ENCODE measurements around the gene CLIC1.

The CLIC1 gene

GRCh38 chr6:31727034-31727716 is 9.2 kb downstream of the CLIC1 start:
- H3K4me2 ChIP-seq (ENCODE audit: low read depth, low read length, poor library complexity, severe bottlenecking): no peak overlapping the region
- H3K4me3 ChIP-seq (ENCODE audit: low read length, poor library complexity, severe bottlenecking): no peak overlapping the region
- peaks cover 48% of the 10 kb centered on the region for H3K79me2 ChIP-seq (ENCODE audit: insufficient read depth, low read length)
- peaks cover 14% of the 10 kb centered on the region; the same call in 1 of the 2 replicates for H3F3A ChIP-seq (ENCODE audit: low read depth)
- H2AFZ ChIP-seq (ENCODE audit: low read length): no peak overlapping the region
- H3K4me1 ChIP-seq (ENCODE audit: insufficient read depth, low read length, poor library complexity, severe bottlenecking): peaks cover 47% of the 10 kb centered on the region
- no peaks in the 10 kb centered on the region for H3K9me3 ChIP-seq (ENCODE audit: insufficient read depth, low read depth, low read length)
- peaks cover 25% of the 10 kb centered on the region for H4K20me1 ChIP-seq (ENCODE audit: insufficient read depth, low read length, poor library complexity, severe bottlenecking)
- peak overlapping the region; percentile 24 for H3K9ac ChIP-seq (ENCODE audit: low read depth, low read length, poor library complexity, severe bottlenecking)
- H3K36me3 ChIP-seq (ENCODE audit: insufficient read depth, low read length): peaks cover 23% of the 10 kb centered on the region
- TF ChIP-seq CTCF (conservative IDR thresholded peaks at IDR 0.05; ENCODE audit: low read length) (no peak), EZH2phosphoT487 (IDR thresholded peaks at IDR 0.05; ENCODE audit: borderline replicate concordance) (no peak)
- H3K27me3 ChIP-seq (ENCODE audit: insufficient read depth, low read length, poor library complexity, severe bottlenecking): no peaks in the 10 kb centered on the region
- no peaks in the 10 kb centered on the region for H3K9me2 ChIP-seq (replicated peaks; ENCODE audit: low read depth, low read length)

- Histone ChIP-seq H3K79me2 (ENCODE audit: insufficient read depth, low read length) (peaks cover 37% of the 10 kb centered on the region), H4K20me1 (ENCODE audit: insufficient read depth, low read length, poor library complexity, severe bottlenecking) (peaks cover 16% of the 10 kb centered on the region), H3K4me2 (ENCODE audit: low read depth, low read length, poor library complexity, severe bottlenecking) (peak overlapping the region; percentile 58), H3K9ac (ENCODE audit: low read depth, low read length, poor library complexity, severe bottlenecking) (peak overlapping the region; percentile 63), H3K27me3 (ENCODE audit: insufficient read depth, low read length, poor library complexity, severe bottlenecking) (no peaks in the 10 kb centered on the region), H3K4me1 (ENCODE audit: insufficient read depth, low read length, poor library complexity, severe bottlenecking) (peaks cover 33% of the 10 kb centered on the region), H3F3A (ENCODE audit: low read depth) (peaks cover 7% of the 10 kb centered on the region; the same call in 1 of the 2 replicates), H3K9me2 (replicated peaks; ENCODE audit: low read depth, low read length) (no peaks in the 10 kb centered on the region), H3K9me3 (ENCODE audit: insufficient read depth, low read depth, low read length) (no peaks in the 10 kb centered on the region), H3K4me3 (ENCODE audit: low read length, poor library complexity, severe bottlenecking) (peak overlapping the region; percentile 14), H2AFZ (ENCODE audit: low read length) (no peak overlapping the region), H3K36me3 (ENCODE audit: insufficient read depth, low read length) (peaks cover 11% of the 10 kb centered on the region; the same call in 1 of the 2 replicates)
- TF ChIP-seq EZH2phosphoT487 (IDR thresholded peaks at IDR 0.05; ENCODE audit: borderline replicate concordance) (no peak), CTCF (conservative IDR thresholded peaks at IDR 0.05; ENCODE audit: low read length) (no peak)
Measured at GRCh38 chr6:31725502-31726350, 10.6 kb downstream of the CLIC1 start.

- H3K4me1 ChIP-seq (ENCODE audit: insufficient read depth, low read length, poor library complexity, severe bottlenecking): peaks cover 26% of the 10 kb centered on the region
- H3K4me2 ChIP-seq (ENCODE audit: low read depth, low read length, poor library complexity, severe bottlenecking): no peak overlapping the region
- peaks cover 7% of the 10 kb centered on the region; the same call in 1 of the 2 replicates for H3K36me3 ChIP-seq (ENCODE audit: insufficient read depth, low read length)
- TF ChIP-seq CTCF (conservative IDR thresholded peaks at IDR 0.05; ENCODE audit: low read length): no peak
- TF ChIP-seq EZH2phosphoT487 (IDR thresholded peaks at IDR 0.05; ENCODE audit: borderline replicate concordance): no peak
- peaks cover 4% of the 10 kb centered on the region; the same call in 1 of the 2 replicates for H3F3A ChIP-seq (ENCODE audit: low read depth)
- no peak overlapping the region for H3K4me3 ChIP-seq (ENCODE audit: low read length, poor library complexity, severe bottlenecking)
- H3K9ac ChIP-seq (ENCODE audit: low read depth, low read length, poor library complexity, severe bottlenecking): no peak overlapping the region
- no peaks in the 10 kb centered on the region for H3K27me3 ChIP-seq (ENCODE audit: insufficient read depth, low read length, poor library complexity, severe bottlenecking)
- no peaks in the 10 kb centered on the region for H3K9me2 ChIP-seq (replicated peaks; ENCODE audit: low read depth, low read length)
- no peaks in the 10 kb centered on the region for H3K9me3 ChIP-seq (ENCODE audit: insufficient read depth, low read depth, low read length)
- no peak overlapping the region for H2AFZ ChIP-seq (ENCODE audit: low read length)
- peaks cover 10% of the 10 kb centered on the region for H4K20me1 ChIP-seq (ENCODE audit: insufficient read depth, low read length, poor library complexity, severe bottlenecking)
- H3K79me2 ChIP-seq (ENCODE audit: insufficient read depth, low read length): peaks cover 25% of the 10 kb centered on the region
Measured at GRCh38 chr6:31723980-31724691, 12.2 kb downstream of the CLIC1 start.

All from Loucy (cell line).